ENCODE measurements around the gene CES5A.
"Not testable (repeated sequence)": the region's sequence is repeated elsewhere in the genome, so short reads cannot be mapped to it uniquely, and the experiment has no call there.

Gene CES5A

GRCh38 chr16:55825115-55825728 is 50.0 kb downstream of the CES5A start:
- no peak for DNase-seq

- no peak for DNase-seq
These were observed 50.6 kb downstream of the CES5A start for GRCh38 chr16:55824473-55825000.

GRCh38 chr16:55822280-55822810 is 52.8 kb downstream of the CES5A start:
- DNase-seq = no peak

GRCh38 chr16:55821210-55821609 is 54.0 kb downstream of the CES5A start:
- DNase-seq = no peak

GRCh38 chr16:55820615-55821014 is 54.6 kb downstream of the CES5A start:
- DNase-seq = no peak

GRCh38 chr16:55817236-55817912 is 57.8 kb downstream of the CES5A start:
- no peak for DNase-seq

- DNase-seq = not testable (repeated sequence)
These were observed 59.0 kb downstream of the CES5A start for GRCh38 chr16:55816222-55816621.

GRCh38 chr16:55815320-55815719 is 59.9 kb downstream of the CES5A start:
- no peak for DNase-seq

- DNase-seq = not testable (repeated sequence)
These were observed 61.0 kb downstream of the CES5A start for GRCh38 chr16:55814174-55814573.

GRCh38 chr16:55813730-55814129 is 61.4 kb downstream of the CES5A start:
- not testable (repeated sequence) for DNase-seq

GRCh38 chr16:55812951-55813350 is 62.2 kb downstream of the CES5A start:
- DNase-seq = no peak

GRCh38 chr16:55811811-55812210 is 63.4 kb downstream of the CES5A start:
- no peak for DNase-seq

- DNase-seq = no peak
These were observed 64.7 kb downstream of the CES5A start for GRCh38 chr16:55810451-55810961.

GRCh38 chr16:55809851-55810250 is 65.3 kb downstream of the CES5A start:
- DNase-seq = no peak

GRCh38 chr16:55809386-55809785 is 65.8 kb downstream of the CES5A start:
- DNase-seq = no peak

GRCh38 chr16:55808286-55808685 is 66.9 kb downstream of the CES5A start:
- not testable (repeated sequence) for DNase-seq

GRCh38 chr16:55805104-55805503 is 70.1 kb downstream of the CES5A start:
- not testable (repeated sequence) for DNase-seq

- DNase-seq = not testable (repeated sequence)
These were observed 71.5 kb downstream of the CES5A start for GRCh38 chr16:55803681-55804080.

Measured in NCI-H1092 treated with DMSO at 0.1 percent for 48 hours (cell line).